22Rv1 (cell line): ENCODE data around the gene NOP10.

ENCODE experiments used
- CTCF ChIP-seq: fragments of 450-650 bp; IDR thresholded peaks from 2 replicates; pipeline ENCODE4 v1.5.1; 2017; ENCODE audit warnings: mild to moderate bottlenecking
- ZFX ChIP-seq: fragments of 450-650 bp; IDR thresholded peaks from 2 replicates; pipeline ENCODE4 v1.6.1; 2017; ENCODE audit warnings: antibody characterized with exemption, borderline replicate concordance

- no peak for TF ChIP-seq CTCF
- no peak for TF ChIP-seq ZFX
Measured at GRCh38 chr15:34323217-34323616, 19.7 kb downstream of the NOP10 start.
